Retinal pigment epithelial cell (primary cell): ENCODE measurements around the gene ZMYND11.

Experiments
- DNase-seq: peaks from one replicate; pipeline ENCODE4 v3.0.0-alpha.2; 2010; ENCODE audit warnings: low read depth
- H3K4me3 ChIP-seq: 2 replicates; pipeline ENCODE4 v1.5.1; 2011; ENCODE audit warnings: mild to moderate bottlenecking, low read length, control low read depth, moderate library complexity
- TF ChIP-seq, protein P1 (sequence below): conservative IDR thresholded peaks from 2 replicates; pipeline ENCODE4 v1.5.1; 2011; ENCODE audit warnings: low read depth, low read length, control low read depth, inconsistent platforms

Gene ZMYND11

DNA sequence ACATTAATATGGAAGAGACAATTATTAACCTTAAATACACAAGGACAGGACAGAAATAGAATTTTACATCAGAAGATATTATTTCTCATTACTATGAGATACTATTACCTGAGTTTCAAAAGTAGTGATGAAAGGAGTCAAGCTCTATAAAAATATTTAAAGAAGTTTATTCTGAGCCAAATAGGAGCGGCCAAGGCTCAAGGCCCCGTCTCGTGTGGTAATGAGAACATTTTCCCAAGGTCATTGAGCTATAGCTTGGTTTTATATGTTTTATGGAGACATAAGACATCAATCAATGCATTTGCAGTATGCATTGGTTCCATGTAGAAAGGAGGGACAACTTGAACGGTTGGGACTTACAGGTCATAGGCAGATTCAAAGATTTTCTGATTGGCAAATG is 29.4 kb upstream of the ZMYND11 start:
- TF ChIP-seq, protein P1, sequence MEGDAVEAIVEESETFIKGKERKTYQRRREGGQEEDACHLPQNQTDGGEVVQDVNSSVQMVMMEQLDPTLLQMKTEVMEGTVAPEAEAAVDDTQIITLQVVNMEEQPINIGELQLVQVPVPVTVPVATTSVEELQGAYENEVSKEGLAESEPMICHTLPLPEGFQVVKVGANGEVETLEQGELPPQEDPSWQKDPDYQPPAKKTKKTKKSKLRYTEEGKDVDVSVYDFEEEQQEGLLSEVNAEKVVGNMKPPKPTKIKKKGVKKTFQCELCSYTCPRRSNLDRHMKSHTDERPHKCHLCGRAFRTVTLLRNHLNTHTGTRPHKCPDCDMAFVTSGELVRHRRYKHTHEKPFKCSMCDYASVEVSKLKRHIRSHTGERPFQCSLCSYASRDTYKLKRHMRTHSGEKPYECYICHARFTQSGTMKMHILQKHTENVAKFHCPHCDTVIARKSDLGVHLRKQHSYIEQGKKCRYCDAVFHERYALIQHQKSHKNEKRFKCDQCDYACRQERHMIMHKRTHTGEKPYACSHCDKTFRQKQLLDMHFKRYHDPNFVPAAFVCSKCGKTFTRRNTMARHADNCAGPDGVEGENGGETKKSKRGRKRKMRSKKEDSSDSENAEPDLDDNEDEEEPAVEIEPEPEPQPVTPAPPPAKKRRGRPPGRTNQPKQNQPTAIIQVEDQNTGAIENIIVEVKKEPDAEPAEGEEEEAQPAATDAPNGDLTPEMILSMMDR = no peak

GRCh38 chr10:106740-107139 is 28.5 kb upstream of the ZMYND11 start:
- DNase-seq = no peak
- H3K4me3 ChIP-seq = no peak overlapping the region
- TF ChIP-seq, protein P1 = no peak

More for the DNA sequence above, 29.4 kb upstream of the ZMYND11 start:
- DNase-seq = no peak
- H3K4me3 ChIP-seq = no peak overlapping the region

GRCh38 chr10:112246-112645 is 23.0 kb upstream of the ZMYND11 start:
- no peak overlapping the region for H3K4me3 ChIP-seq
- no peak for DNase-seq
- TF ChIP-seq, protein P1 = no peak

GRCh38 chr10:124874-125273 is 10.4 kb upstream of the ZMYND11 start:
- peak; percentile 36 for DNase-seq
- TF ChIP-seq, protein P1 = no peak
- H3K4me3 ChIP-seq = no peak overlapping the region

DNA sequence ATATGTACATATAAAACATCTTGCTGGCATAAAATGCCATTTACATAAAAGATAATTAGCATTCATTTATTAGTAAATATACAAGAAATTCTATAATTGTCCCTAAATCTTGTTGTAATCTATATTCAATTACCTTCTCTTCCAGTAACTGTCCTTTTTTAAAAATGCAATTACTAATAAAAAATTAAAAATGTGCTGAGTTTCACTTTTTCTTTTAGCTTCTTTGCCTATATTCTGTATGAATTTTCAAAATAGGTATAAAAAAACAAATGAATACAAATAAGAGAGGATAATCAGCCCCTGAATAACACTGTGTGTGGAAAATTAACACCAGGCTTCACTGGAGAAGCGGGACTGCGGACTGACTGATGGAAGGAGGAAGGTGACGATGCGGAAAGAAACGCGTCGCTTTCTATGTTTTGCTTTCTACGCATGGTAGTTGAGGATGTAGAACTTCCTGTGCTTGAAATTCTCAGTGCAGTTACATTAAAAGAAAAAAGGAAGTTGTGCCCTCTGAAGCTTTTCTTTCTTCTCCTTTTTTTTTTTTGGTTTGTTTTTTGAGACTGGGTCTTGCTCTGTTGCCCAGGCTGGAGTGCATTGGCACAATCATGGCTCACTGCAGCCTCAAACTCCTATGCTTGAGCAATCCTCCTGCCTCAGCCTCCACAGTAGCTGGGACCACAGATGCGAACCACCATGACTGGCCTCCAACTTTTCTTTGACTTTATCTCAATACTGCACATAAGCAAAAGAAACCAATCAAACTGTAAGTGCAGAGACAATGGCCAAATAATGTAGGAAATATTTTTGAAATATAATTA is 7.4 kb upstream of the ZMYND11 start:
- no peak overlapping the region for H3K4me3 ChIP-seq
- DNase-seq = no peak

DNA sequence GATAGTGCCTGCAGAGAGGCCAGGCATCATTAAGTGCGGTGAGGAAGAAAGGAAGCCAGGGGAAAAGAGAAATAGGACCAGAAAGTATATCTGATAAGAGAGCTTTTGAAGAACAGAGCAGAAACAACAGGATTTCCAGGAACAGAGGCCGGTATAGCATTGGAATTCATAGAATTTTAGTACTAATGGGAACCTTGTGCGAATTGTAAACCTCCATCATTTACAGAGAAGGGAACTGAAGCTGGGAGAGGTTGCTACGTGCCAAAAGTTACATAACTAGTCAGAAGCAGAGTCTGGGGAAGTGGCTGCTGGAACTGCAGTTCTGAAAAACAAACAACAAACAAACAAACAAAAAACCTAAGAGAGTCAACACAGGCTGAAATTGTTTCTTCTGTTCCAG is 5.4 kb upstream of the ZMYND11 start:
- DNase-seq = no peak
- no peak overlapping the region for H3K4me3 ChIP-seq
- TF ChIP-seq, protein P1 = no peak

More for the DNA sequence above, 7.4 kb upstream of the ZMYND11 start:
- TF ChIP-seq, protein P1 = no peak
